Immature natural killer cell (primary cell): ENCODE data around the gene BARHL1. TPM values are rescaled to one million over a fixed set of nuclear protein-coding genes. Genes with fewer than 3 reads are reported as not detected.

Experiments used
- DNase-seq, 3 donors: peaks; one replicate each; pipeline ENCODE4 v3.0.0; 2022; ENCODE audit warnings: mixed read lengths in 1 of 3
- H3K27ac Mint-ChIP-seq, 6 donors: one replicate each; pipeline ENCODE4 v1.8.0; 2020; ENCODE audit warnings: mixed read lengths in 6 of 6, mild to moderate bottlenecking in 5 of 6, inconsistent platforms in 4 of 6, moderate library complexity in 3 of 6
- H3K27me3 Mint-ChIP-seq, 3 donors: one replicate each; pipeline ENCODE4 v1.8.0; 2020 to 2021; ENCODE audit warnings: low read depth in 3 of 3, mild to moderate bottlenecking in 3 of 3, mixed read lengths in 3 of 3, moderate library complexity in 3 of 3, inconsistent platforms in 1 of 3
- H3K36me3 Mint-ChIP-seq, 3 donors: one replicate each; pipeline ENCODE4 v1.8.0; 2020; ENCODE audit warnings: mixed read lengths in 3 of 3, inconsistent platforms in 2 of 3, mild to moderate bottlenecking in 2 of 3
- H3K4me1 Mint-ChIP-seq, 2 donors: one replicate each; pipeline ENCODE4 v1.8.0; 2020; ENCODE audit warnings: inconsistent platforms in 2 of 2, mild to moderate bottlenecking in 2 of 2, mixed read lengths in 2 of 2, moderate library complexity in 1 of 2
- H3K4me3 Mint-ChIP-seq, 5 donors: one replicate each; pipeline ENCODE4 v1.8.0; 2020; ENCODE audit warnings: mild to moderate bottlenecking in 5 of 5, mixed read lengths in 5 of 5, inconsistent platforms in 3 of 5, moderate library complexity in 3 of 5
- H3K9me3 Mint-ChIP-seq, 6 donors: one replicate each; pipeline ENCODE4 v1.8.0; 2020; ENCODE audit warnings: mild to moderate bottlenecking in 6 of 6, mixed read lengths in 6 of 6, inconsistent platforms in 4 of 6, moderate library complexity in 3 of 6
- polyA plus RNA-seq, 3 donors: library from polyadenylated mRNA; unstranded; fragments of 300-500 nt; fragmentation: Illumina TruSeq; gene quantifications; one replicate each; pipeline ENCODE4 v1.2.3, GENCODE V29; 2021

Gene BARHL1
- not detected for polyA plus RNA-seq

DNA sequence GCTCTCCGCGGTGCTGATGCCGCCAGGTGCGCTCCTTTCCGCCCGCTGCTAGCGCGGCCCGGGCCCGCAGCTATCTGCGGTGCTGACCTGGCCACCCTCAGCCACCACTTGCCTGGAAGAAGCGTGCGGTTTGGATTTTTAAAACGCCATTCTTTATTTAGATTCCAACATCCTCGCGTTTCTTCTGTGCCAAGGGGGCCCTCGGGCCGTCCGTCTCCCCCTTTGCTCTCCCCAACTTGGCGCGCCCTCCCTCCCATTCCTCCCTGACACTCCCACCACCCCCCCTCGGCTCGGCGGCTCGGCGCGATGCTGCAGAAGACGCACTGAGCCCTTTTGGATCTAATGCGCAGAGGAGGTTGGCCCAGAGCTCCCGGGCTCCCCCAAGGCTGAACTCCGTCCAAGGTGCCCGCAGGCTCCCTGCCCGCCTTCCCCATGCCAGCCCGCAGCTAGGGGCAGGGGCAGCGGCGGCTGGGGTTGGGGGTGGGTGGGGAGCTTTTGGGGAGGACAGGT, at the start of gene BARHL1:
Gene BARHL1 (plus strand): TSS at position 331 of the 510 bp plus-strand sequence. CDS start 192 bp downstream, outside the sequence.
- H3K4me3 Mint-ChIP-seq = peak within 1 kb of the TSS; percentile 62 to 80 (median 75)
- peaks cover 10% of the 10 kb centered on the region in 2 donors for H3K4me1 Mint-ChIP-seq
- no peak for DNase-seq
- peaks cover 45 to 58% (median 51%) of the 10 kb centered on the region in 3 donors for H3K27me3 Mint-ChIP-seq
- H3K9me3 Mint-ChIP-seq = peaks cover 0 to 6% (median 0%) of the 10 kb centered on the region in 6 donors
- H3K27ac Mint-ChIP-seq = peak within 1 kb of the TSS in 3 of 6 donors; percentile 7 to 54 (median 7)
- H3K36me3 Mint-ChIP-seq = no peaks in the 10 kb centered on the region

DNA sequence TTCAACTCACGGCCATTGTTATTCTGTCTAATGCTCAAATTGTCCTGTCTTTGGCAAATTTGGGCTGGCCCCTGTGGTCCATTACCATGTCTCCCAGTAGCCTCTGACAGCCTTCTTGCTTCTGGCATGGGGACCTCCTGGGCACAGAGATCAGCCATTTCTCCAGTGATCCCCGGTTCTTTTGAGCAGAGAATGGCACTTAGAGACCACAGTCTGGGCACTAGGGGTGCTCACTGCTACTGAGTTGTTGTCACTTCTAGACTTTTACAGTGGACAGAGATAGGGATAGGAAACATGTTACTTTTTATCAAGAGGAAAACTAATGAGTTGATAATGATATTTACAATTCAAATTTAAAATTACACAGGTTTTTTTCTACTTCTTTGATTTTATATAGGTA, 47.6 kb upstream of the BARHL1 start:
- Mint-ChIP-seq H3K4me3 (no peak overlapping the region), H3K36me3 (no peaks in the 10 kb centered on the region), H3K9me3 (peaks cover 0 to 3% (median 0%) of the 10 kb centered on the region in 6 donors), H3K27me3 (peaks cover 2 to 11% (median 5%) of the 10 kb centered on the region in 3 donors), H3K27ac (no peak overlapping the region), H3K4me1 (no peaks in the 10 kb centered on the region)
- DNase-seq = no peak

DNA sequence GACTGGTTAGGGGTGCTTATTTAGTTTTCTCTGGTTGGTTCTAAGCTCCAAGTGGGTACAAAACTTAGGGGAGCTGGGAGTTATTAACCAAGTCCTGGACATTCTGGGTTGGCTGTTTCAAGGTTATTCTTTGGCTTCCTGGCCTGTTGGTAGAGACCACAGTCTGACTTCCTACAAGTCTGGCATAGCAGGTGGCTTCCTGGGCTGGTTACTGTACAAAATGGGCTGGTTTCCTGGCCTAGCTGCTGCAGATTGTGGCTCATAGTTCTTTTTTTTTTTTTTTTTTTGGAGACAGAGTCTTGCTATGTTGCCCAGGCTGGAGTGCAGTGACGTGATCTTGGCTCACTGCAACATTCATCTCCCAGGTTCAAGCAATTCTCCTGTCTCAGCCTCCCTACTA, 46.3 kb upstream of the BARHL1 start:
- Mint-ChIP-seq H3K4me1 (no peaks in the 10 kb centered on the region), H3K36me3 (no peaks in the 10 kb centered on the region), H3K9me3 (peaks cover 0 to 3% (median 0%) of the 10 kb centered on the region in 6 donors), H3K4me3 (no peak overlapping the region), H3K27me3 (peaks cover 1 to 6% (median 2%) of the 10 kb centered on the region in 3 donors), H3K27ac (no peak overlapping the region)
- DNase-seq = no peak

DNA sequence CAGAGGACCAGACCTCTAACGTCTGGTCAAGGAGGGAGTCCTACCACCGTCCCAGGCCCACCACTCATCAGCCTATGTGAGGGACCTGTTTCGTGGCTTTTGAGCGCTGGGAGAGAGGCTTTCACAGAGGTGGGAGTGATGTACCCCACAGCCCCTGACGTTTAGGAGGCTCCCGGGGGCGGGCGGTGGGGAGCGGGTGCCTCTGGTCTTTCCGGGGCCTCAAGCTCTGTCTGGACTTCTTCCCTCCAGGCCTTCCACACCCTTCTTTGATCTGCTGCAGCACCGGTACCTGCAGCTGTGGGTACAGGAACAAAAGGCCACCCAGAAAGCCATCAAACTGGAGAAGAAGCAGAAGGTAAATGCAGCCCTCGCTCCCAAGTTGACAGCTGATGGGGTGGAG, 45.1 kb upstream of the BARHL1 start:
- H3K36me3 Mint-ChIP-seq = no peaks in the 10 kb centered on the region
- peaks cover 0 to 3% (median 0%) of the 10 kb centered on the region in 6 donors for H3K9me3 Mint-ChIP-seq
- no peak for DNase-seq

DNA sequence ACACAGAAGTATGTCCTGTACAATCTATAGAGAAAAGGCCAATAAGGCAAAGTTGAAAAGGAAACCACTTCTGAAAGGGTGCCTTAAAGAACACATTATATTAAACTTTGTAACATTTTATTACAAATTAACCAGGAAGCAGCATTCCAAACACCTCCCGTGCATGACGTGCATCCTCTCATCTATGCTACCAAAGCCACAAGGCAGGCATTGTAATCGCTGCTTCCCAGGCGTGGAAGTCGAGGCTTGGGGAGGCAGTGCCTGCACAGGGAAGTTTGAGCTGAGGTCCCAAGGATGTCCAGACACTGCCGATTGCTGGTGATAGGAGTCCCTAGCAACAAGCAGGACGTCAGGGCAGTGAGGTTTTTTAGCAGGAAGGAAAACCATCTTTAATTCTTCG, 44.3 kb upstream of the BARHL1 start:
- DNase-seq = no peak
- peaks cover 0 to 3% (median 0%) of the 10 kb centered on the region in 6 donors for H3K9me3 Mint-ChIP-seq
- no peak overlapping the region for H3K4me3 Mint-ChIP-seq
- peaks cover 1 to 5% (median 2%) of the 10 kb centered on the region in 3 donors for H3K27me3 Mint-ChIP-seq
- H3K4me1 Mint-ChIP-seq = no peaks in the 10 kb centered on the region
- H3K27ac Mint-ChIP-seq = no peak overlapping the region
- H3K36me3 Mint-ChIP-seq = no peaks in the 10 kb centered on the region

More for the DNA sequence above, 45.1 kb upstream of the BARHL1 start:
- no peak overlapping the region for H3K4me3 Mint-ChIP-seq
- no peaks in the 10 kb centered on the region for H3K4me1 Mint-ChIP-seq
- peaks cover 0 to 5% (median 2%) of the 10 kb centered on the region in 3 donors for H3K27me3 Mint-ChIP-seq
- H3K27ac Mint-ChIP-seq = no peak overlapping the region

DNA sequence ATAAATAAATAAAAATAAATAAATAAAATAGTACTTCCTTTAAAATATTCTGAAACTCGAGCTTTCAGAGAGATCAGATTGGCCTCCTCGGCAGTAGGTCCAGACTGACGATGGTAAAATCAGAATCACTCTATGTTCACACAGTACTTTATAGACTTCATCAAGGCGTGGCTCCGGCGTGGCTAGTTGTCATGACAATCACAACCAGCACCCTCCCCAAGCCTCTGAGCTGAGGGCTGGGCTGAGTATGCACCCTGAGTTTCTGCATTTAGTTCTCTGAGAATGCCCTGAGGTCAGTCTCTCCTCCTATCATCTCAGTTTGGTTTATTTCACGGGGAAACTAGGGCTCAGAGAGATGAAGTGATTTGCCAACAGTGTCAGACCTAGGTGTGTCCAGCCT, 43.3 kb upstream of the BARHL1 start:
- H3K27me3 Mint-ChIP-seq = peaks cover 2 to 5% (median 2%) of the 10 kb centered on the region in 3 donors
- no peak overlapping the region for H3K27ac Mint-ChIP-seq
- no peaks in the 10 kb centered on the region for H3K36me3 Mint-ChIP-seq
- peaks cover 0 to 3% (median 0%) of the 10 kb centered on the region in 6 donors for H3K9me3 Mint-ChIP-seq
- no peak overlapping the region for H3K4me3 Mint-ChIP-seq
- no peak for DNase-seq
- H3K4me1 Mint-ChIP-seq = no peaks in the 10 kb centered on the region

DNA sequence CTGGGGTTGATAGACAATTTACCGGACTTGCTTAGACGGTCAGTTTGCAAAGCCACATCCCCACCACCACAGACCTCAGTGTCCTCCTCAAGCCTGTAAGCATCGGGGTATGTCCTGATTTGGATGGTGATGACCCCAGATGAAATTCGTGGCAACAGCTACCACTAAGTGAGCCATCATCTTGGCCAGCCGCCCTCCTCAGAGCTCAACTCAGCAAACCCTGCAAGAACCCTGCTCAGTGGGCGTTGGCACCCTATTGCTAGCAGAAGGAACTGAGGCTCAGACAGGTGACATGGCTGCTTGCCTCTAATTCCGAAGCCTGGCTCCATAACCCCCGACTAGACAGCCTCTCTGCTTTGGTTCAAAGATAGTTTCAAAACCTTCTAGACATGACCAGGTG, 41.4 kb upstream of the BARHL1 start:
- no peak for DNase-seq
- Mint-ChIP-seq H3K27me3 (peaks cover 0 to 9% (median 4%) of the 10 kb centered on the region in 3 donors), H3K9me3 (no peaks in the 10 kb centered on the region), H3K4me3 (no peak overlapping the region), H3K27ac (no peak overlapping the region), H3K36me3 (no peaks in the 10 kb centered on the region), H3K4me1 (no peaks in the 10 kb centered on the region)

DNA sequence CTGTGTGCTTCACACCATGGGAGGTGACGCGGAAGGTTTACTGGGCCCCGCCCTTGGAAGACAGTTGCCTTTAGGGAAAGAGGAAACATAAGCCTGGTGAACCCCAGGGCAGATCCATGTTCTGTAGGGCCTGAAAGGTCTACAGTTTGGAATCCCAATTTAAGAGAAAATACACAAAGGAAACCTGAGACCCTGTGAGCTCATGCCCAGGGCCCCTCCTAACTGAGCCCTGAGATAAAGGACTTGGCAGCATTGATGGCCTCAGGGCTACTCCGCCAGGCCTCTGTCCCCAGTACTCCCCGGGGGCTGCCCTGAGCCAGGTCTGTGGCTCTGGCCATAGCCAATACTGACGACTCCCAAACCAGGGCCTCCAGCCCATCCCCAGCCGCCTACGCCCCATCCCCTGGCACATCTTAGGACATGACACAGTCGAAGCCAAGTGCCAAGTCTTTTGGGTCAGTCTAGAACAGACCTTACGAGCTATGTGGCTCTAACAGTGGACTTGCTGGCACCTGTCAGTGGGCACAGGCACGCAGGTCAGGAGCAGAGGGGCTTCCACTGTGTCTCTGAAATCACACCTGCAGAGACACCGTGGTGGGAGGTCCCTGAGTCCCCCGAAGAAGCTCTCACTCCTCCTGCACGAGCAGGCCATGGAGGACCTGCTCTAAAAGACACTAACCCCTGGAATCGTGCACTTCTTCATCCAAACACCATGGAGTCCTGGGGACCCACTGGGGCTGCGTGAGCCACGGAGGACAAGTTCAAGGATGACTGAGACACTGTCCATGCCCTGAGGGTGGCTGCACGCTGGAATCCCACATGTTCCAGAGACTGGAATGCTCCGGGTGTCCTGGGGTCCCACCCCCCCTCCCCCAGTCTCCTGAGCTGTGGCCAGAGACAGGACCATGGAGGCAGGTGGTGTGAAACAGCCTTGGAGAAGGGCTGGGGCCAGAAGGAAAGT, 40.3 kb upstream of the BARHL1 start:
- peaks cover 0 to 11% (median 4%) of the 10 kb centered on the region in 3 donors for H3K27me3 Mint-ChIP-seq
- H3K36me3 Mint-ChIP-seq = no peaks in the 10 kb centered on the region
- H3K4me3 Mint-ChIP-seq = no peak overlapping the region
- no peaks in the 10 kb centered on the region for H3K9me3 Mint-ChIP-seq
- H3K27ac Mint-ChIP-seq = no peak overlapping the region
- H3K4me1 Mint-ChIP-seq = peaks cover 0 to 1% of the 10 kb centered on the region in 2 donors
- no peak for DNase-seq

DNA sequence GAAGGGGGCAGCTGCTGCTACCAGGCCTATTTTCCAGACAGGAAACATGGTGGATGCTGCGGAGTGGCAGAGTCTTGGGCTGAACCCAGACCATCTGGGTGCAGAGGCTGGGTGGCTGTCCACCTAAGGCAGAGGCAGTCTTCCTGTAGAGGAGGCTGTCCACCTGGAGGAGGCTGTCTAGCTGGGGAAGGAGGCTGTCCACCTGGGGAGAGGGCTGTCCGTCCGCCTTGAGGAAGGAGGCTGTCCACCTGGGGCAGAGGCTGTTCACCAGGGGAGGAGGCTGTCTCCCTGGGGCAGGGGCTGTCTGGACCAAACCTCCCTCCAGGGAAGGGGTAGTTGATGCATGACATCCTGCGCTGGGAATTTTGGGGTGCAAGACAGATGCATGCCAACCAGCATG, 39.2 kb upstream of the BARHL1 start:
- no peak overlapping the region for H3K4me3 Mint-ChIP-seq
- H3K36me3 Mint-ChIP-seq = no peaks in the 10 kb centered on the region
- no peaks in the 10 kb centered on the region for H3K9me3 Mint-ChIP-seq

DNA sequence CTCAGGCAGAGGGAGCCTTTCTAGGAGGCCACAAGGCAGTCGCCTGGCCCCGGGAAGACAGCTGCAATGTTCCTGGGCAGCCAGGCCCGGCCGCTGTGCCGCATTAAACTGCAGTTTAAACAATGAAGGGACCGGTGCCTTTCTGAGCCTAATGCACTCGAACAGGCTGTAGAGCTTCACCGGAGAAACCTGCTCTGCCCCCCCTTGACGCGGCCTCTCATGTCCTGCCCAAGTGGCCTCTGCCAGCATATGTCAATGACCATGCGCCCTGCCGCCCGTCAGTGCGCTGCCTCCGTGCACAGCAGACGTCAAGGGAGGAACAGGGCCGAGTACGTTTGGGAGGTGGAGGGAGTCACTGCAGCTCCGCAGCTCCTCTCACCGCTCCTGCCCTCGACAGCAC, 38.4 kb upstream of the BARHL1 start:
- Mint-ChIP-seq H3K4me3 (no peak overlapping the region), H3K27me3 (peaks cover 0 to 15% (median 4%) of the 10 kb centered on the region in 3 donors), H3K4me1 (peaks cover 0 to 1% of the 10 kb centered on the region in 2 donors)

More for the DNA sequence above, 39.2 kb upstream of the BARHL1 start:
- Mint-ChIP-seq H3K4me1 (peaks cover 0 to 1% of the 10 kb centered on the region in 2 donors), H3K27me3 (peaks cover 0 to 15% (median 4%) of the 10 kb centered on the region in 3 donors), H3K27ac (no peak overlapping the region)
- no peak for DNase-seq

DNA sequence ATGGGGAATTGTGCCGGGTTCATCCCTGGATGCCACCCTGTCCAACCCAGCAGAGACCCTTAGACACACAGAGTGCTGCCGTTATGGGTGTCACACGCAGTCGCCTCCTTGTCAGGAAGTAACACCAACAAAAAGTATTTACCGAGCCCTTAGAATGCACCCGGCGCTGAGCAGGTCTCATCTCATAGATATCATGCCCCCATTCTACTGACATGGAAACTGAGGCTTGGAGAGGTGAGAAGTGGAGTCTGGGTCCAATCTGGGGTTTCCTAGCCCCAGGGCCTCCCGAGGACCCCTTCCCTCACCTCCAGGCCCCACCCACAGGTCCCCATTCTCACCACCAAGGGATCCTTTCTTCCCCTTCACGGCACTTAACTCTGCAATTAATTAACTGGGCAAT, 36.8 kb upstream of the BARHL1 start:
- no peak overlapping the region for H3K27ac Mint-ChIP-seq
- H3K9me3 Mint-ChIP-seq = no peaks in the 10 kb centered on the region
- peaks cover 0 to 21% (median 5%) of the 10 kb centered on the region in 3 donors for H3K27me3 Mint-ChIP-seq
- no peaks in the 10 kb centered on the region for H3K36me3 Mint-ChIP-seq
- no peak overlapping the region for H3K4me3 Mint-ChIP-seq
- H3K4me1 Mint-ChIP-seq = peaks cover 0 to 1% of the 10 kb centered on the region in 2 donors
- DNase-seq = no peak

More for the DNA sequence above, 38.4 kb upstream of the BARHL1 start:
- Mint-ChIP-seq H3K27ac (no peak overlapping the region), H3K9me3 (no peaks in the 10 kb centered on the region), H3K36me3 (no peaks in the 10 kb centered on the region)
- no peak for DNase-seq

DNA sequence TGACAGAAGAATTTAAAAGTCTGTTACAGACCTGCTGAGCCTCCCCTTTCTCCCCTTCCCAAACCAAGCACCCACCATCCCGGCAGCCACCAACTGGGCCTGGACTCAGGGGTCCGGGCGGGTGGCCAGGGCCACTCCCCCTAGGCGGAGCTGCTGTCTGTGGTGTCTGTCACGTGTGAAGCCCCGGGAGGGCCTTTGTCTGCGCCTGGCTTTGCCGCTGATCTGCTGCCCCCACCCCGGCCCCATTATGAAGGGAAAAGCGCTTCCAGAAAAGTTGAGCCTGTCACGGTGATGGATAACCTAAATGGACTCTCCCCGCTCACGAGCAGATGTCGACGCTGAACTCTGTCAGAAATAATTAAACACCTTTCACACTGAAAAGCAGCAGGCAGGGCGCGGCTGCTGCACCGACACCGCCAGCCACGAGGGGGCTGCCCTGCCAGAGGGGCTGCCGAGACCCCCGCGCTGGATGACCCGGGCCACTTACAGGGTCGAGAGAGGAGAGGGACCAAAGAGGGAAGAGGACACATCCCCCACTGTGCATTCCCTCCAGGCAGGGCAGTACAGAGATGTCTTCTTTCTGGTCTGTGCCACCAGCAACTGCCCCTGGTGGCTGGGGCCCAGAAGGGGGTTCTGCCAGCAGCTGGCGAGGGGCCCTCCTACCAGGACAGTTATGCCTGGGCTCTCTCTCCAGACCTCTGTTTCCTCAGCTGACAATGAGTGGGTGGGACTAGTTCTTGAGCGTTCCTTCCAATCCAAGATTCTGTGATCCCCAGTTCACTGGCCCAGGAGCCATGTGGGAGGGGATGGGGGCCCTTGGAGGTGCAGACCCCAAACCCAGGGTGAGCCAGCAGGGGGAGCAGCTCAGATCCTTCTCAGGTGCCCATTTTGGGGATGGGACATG, 36.0 kb upstream of the BARHL1 start:
- Mint-ChIP-seq H3K36me3 (no peaks in the 10 kb centered on the region), H3K9me3 (no peaks in the 10 kb centered on the region), H3K27me3 (peaks cover 0 to 20% (median 5%) of the 10 kb centered on the region in 3 donors), H3K4me1 (peaks cover 0 to 1% of the 10 kb centered on the region in 2 donors), H3K27ac (no peak overlapping the region), H3K4me3 (peak overlapping the region in 1 of 5 donors; percentile 46)
- DNase-seq = no peak

DNA sequence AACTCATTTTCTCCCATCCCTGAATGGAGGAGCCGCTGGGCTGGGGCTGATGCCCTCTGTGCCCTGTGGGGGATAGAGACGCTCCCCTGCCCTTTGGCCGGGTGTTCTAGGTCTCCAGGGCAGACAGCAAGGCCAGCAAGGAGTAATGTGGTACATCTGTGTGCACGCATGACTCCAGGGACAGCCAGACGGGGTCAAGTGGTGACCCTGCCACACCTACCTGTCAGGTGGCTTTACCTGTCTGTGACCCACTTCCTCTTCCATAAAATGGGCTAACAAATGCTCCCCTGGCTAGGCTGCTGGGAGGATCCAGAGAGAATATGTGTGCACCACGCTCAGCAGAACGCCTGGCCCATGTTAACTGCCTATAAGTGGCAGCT, 35.4 kb upstream of the BARHL1 start:
- Mint-ChIP-seq H3K9me3 (no peaks in the 10 kb centered on the region), H3K27me3 (peaks cover under 1 to 18% (median 5%) of the 10 kb centered on the region in 3 donors), H3K4me1 (peaks cover 0 to 1% of the 10 kb centered on the region in 2 donors), H3K36me3 (no peaks in the 10 kb centered on the region), H3K4me3 (no peak overlapping the region), H3K27ac (no peak overlapping the region)
- DNase-seq = no peak
